GM18873 (cell line): ENCODE results near the gene TKTL2.
"Not testable (repeated sequence)": the region's sequence is repeated elsewhere in the genome, so short reads cannot be mapped to it uniquely, and the experiment has no call there.

Experiments used
- ATAC-seq: cut with Tn5 transposase; IDR thresholded peaks from one replicate; pipeline ENCODE4 v1.9.1; 2021; ENCODE audit warnings: mild to moderate bottlenecking, moderate library complexity, moderate number of reproducible peaks; ENCODE audit not compliant: unreplicated experiment, low FRiP score

Gene TKTL2

DNA sequence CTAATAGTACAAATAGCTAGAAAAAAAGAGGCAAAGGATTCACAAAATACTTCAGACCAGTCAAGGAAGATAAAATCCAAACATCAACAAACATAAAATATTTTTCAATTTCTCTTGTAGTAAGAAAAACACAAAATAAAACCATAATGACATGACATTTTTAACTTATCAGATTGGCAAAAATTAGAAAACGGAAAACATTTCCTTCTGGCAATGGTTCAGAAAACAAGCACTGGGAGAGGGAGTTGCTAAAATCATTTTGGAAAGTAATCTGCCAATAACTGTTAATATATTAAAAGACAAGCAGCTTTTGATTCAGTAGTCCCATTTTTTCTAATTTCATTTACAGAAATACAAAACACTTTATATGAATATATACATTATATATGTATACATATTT is 26.1 kb downstream of the TKTL2 start:
- no peak for ATAC-seq

DNA sequence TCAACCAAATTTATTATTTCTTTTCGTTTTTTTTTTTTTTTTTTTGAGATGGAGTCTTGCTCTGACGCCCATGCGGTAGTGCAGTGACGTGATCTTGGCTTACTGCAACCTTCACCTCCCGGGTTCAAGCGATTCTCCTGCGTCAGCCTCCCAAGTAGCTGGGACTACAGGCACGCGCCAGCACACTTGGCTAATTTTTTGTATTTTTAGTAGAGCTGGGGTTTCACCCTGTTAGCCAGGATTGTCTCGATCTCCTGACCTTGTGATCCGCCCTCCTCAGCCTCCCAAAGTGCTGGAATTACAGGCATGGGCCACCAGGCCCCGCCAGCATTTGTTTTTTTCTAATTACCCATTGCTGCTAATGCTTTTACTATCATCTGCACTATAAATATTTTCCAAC is 26.5 kb downstream of the TKTL2 start:
- not testable (repeated sequence) for ATAC-seq

DNA sequence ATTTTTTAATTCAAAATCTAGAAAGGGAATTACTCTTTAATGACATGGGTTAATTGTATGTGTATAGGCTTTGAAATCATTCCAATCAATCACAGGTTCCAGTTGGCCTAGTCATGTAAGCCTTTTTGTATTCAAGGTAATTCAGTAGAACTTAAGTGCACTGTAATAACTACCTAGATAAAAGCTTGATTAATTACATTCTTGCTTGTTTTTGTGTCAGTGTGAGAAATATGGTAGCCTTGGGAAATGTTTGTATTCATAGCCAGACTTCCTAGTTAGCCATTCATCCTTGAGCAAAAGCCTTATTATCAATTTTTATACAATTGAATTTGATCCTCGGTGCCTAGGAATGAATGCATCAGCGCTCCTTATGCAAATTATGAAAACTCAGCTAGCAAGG is 33.5 kb downstream of the TKTL2 start:
- ATAC-seq: no peak
